Astrocyte of the spinal cord (primary cell): Measurements from ENCODE around the gene ZNF296.

Source experiments
- DNase-seq: peaks from one replicate; pipeline ENCODE4 v3.0.0; 2011; ENCODE audit warnings: low read depth, low spot score
- H3K4me3 ChIP-seq: 2 replicates; pipeline ENCODE4 v1.5.1; 2011; ENCODE audit warnings: low read depth, mild to moderate bottlenecking, low read length, moderate library complexity
- CTCF ChIP-seq: IDR thresholded peaks from 2 replicates; pipeline ENCODE4 v1.5.1; 2012; ENCODE audit warnings: low read depth, mild to moderate bottlenecking, low read length, inconsistent platforms
- in situ Hi-C: cut with HindIII; loops from 2 replicates; pipeline ENCODE4 v1.10.0; 2017; ENCODE audit warnings: low sequenced_read_pairs

The ZNF296 gene

GRCh38 chr19:45103508-45104319 is 27.4 kb upstream of the ZNF296 start:
- DNase-seq, result no peak
- no peak overlapping the region for H3K4me3 ChIP-seq
- TF ChIP-seq CTCF, result no peak
- in situ Hi-C loops, result no loop called here

- no peak for DNase-seq
- in situ Hi-C loops, result no loop called here
- TF ChIP-seq CTCF, result no peak
- no peak overlapping the region for H3K4me3 ChIP-seq
These were observed 26.9 kb upstream of the ZNF296 start for GRCh38 chr19:45103156-45103507.

GRCh38 chr19:45102481-45102880 is 26.2 kb upstream of the ZNF296 start:
- no peak overlapping the region for H3K4me3 ChIP-seq
- TF ChIP-seq CTCF, result no peak
- in situ Hi-C loops, result no loop called here
- DNase-seq, result no peak

GRCh38 chr19:45101806-45102205 is 25.5 kb upstream of the ZNF296 start:
- no peak for DNase-seq
- in situ Hi-C loops, result no loop called here
- TF ChIP-seq CTCF, result no peak

GRCh38 chr19:45100846-45101252 is 24.6 kb upstream of the ZNF296 start:
- TF ChIP-seq CTCF, result no peak
- in situ Hi-C loops, result no loop called here
- DNase-seq, result no peak
- H3K4me3 ChIP-seq, result no peak overlapping the region

More at GRCh38 chr19:45101806-45102205, 25.5 kb upstream of the ZNF296 start:
- no peak overlapping the region for H3K4me3 ChIP-seq

GRCh38 chr19:45100201-45100600 is 23.9 kb upstream of the ZNF296 start:
- no peak for TF ChIP-seq CTCF
- no peak overlapping the region for H3K4me3 ChIP-seq
- no peak for DNase-seq
- in situ Hi-C loops, result no loop called here
